ENCODE results near the gene CDRT15L2. TPM values are rescaled to one million over a fixed set of nuclear protein-coding genes. Genes with fewer than 3 reads are reported as not detected.
"Not testable (repeated sequence)": the region's sequence is repeated elsewhere in the genome, so short reads cannot be mapped to it uniquely, and the experiment has no call there.

CDRT15L2 gene
- total RNA-seq, 2 donors from 2014 or later: not detected

GRCh38 chr17:20559018-20559417 is 20.5 kb upstream of the CDRT15L2 start:
- H3K27me3 ChIP-seq (ENCODE audit: control insufficient read depth, insufficient read depth, low read length, poor library complexity, severe bottlenecking); H3K36me3 Mint-ChIP-seq (ENCODE audit: low read depth); H3K9me3 ChIP-seq (ENCODE audit: control insufficient read depth, low read length); H3K4me3 Mint-ChIP-seq; H3K27me3 Mint-ChIP-seq (ENCODE audit: insufficient read depth); H3K27ac ChIP-seq (ENCODE audit: low read depth, low read length); H3K4me3 ChIP-seq (ENCODE audit: low read length); H3K4me1 ChIP-seq (ENCODE audit: control insufficient read depth, insufficient read depth, low read length); H3K9ac ChIP-seq (ENCODE audit: extremely low read depth, low read length, poor library complexity, severe bottlenecking); H3K27ac Mint-ChIP-seq; H3K36me3 ChIP-seq (ENCODE audit: control insufficient read depth, insufficient read depth, low read length); H3K4me1 Mint-ChIP-seq: not testable (repeated sequence)
- WGBS, 2 experiments (ENCODE audit: insufficient coverage in 1 of 2, insufficient read length in 1 of 2): 80 to 93% methylated on average over 1 to 9 of the region's 9 CpGs
- peak; percentile 29 for DNase-seq
- peaks cover 16% of the 10 kb centered on the region for H3K9me3 Mint-ChIP-seq

GRCh38 chr17:20562587-20562986 is 16.9 kb upstream of the CDRT15L2 start:
- no peaks in the 10 kb centered on the region for H3K4me1 ChIP-seq (ENCODE audit: control insufficient read depth, insufficient read depth, low read length)
- Mint-ChIP-seq H3K4me1 (peaks cover 12% of the 10 kb centered on the region), H3K36me3 (ENCODE audit: low read depth) (peaks cover 4% of the 10 kb centered on the region), H3K4me3 (no peak overlapping the region), H3K27me3 (ENCODE audit: insufficient read depth) (no peaks in the 10 kb centered on the region), H3K27ac (no peak overlapping the region), H3K9me3 (peaks cover 14% of the 10 kb centered on the region)
- H3K27ac ChIP-seq (ENCODE audit: low read depth, low read length): no peak overlapping the region
- H3K36me3 ChIP-seq (ENCODE audit: control insufficient read depth, insufficient read depth, low read length): no peaks in the 10 kb centered on the region
- H3K4me3 ChIP-seq (ENCODE audit: low read length): no peak overlapping the region
- no peak for DNase-seq
- H3K27me3 ChIP-seq (ENCODE audit: control insufficient read depth, insufficient read depth, low read length, poor library complexity, severe bottlenecking): no peaks in the 10 kb centered on the region
- TF ChIP-seq, protein P1, sequence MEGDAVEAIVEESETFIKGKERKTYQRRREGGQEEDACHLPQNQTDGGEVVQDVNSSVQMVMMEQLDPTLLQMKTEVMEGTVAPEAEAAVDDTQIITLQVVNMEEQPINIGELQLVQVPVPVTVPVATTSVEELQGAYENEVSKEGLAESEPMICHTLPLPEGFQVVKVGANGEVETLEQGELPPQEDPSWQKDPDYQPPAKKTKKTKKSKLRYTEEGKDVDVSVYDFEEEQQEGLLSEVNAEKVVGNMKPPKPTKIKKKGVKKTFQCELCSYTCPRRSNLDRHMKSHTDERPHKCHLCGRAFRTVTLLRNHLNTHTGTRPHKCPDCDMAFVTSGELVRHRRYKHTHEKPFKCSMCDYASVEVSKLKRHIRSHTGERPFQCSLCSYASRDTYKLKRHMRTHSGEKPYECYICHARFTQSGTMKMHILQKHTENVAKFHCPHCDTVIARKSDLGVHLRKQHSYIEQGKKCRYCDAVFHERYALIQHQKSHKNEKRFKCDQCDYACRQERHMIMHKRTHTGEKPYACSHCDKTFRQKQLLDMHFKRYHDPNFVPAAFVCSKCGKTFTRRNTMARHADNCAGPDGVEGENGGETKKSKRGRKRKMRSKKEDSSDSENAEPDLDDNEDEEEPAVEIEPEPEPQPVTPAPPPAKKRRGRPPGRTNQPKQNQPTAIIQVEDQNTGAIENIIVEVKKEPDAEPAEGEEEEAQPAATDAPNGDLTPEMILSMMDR (conservative IDR thresholded peaks at IDR 0.05): no peak
- H3K9ac ChIP-seq (ENCODE audit: extremely low read depth, low read length, poor library complexity, severe bottlenecking): no peak overlapping the region
- peaks cover 6% of the 10 kb centered on the region for H3K9me3 ChIP-seq (ENCODE audit: control insufficient read depth, low read length)
- WGBS, 2 experiments (ENCODE audit: insufficient coverage in 1 of 2, insufficient read length in 1 of 2): 95 to 100% methylated on average over 1 to 3 of the region's 3 CpGs

- not testable (repeated sequence) for H3K4me3 Mint-ChIP-seq; H3K27ac ChIP-seq (ENCODE audit: low read depth, low read length); H3K27ac Mint-ChIP-seq; H3K4me1 ChIP-seq (ENCODE audit: control insufficient read depth, insufficient read depth, low read length); H3K27me3 Mint-ChIP-seq (ENCODE audit: insufficient read depth); H3K9me3 ChIP-seq (ENCODE audit: control insufficient read depth, low read length); H3K36me3 Mint-ChIP-seq (ENCODE audit: low read depth); H3K27me3 ChIP-seq (ENCODE audit: control insufficient read depth, insufficient read depth, low read length, poor library complexity, severe bottlenecking); H3K4me3 ChIP-seq (ENCODE audit: low read length); H3K36me3 ChIP-seq (ENCODE audit: control insufficient read depth, insufficient read depth, low read length); H3K9ac ChIP-seq (ENCODE audit: extremely low read depth, low read length, poor library complexity, severe bottlenecking); DNase-seq
- Mint-ChIP-seq H3K9me3 (peaks cover 13% of the 10 kb centered on the region), H3K4me1 (peaks cover 10% of the 10 kb centered on the region)
- WGBS, 2 experiments (ENCODE audit: insufficient coverage in 1 of 2, insufficient read length in 1 of 2): 80 to 98% methylated on average over 2 to 5 of the region's 5 CpGs
Observed at GRCh38 chr17:20565245-20565644, 14.3 kb upstream of the CDRT15L2 start.

DNA sequence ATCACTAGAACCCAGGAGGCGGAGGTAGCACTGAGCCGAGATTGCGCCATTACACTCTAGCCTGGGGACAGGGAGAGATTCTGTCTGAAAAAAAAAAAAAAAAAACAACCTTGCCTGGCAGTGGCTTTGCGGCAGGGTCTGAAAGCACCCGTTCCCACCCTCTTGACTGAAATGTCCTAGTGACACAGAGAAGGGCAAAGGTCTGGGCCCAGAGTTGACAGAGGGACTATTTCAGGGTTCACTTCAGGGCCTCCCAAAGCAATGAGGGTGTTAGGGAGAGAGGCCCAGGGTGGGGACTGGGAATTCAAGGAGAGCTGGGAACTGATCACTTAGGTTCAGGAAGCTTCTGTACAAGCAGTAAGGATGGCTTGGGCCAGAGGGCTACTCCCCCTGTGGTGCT is 13.8 kb upstream of the CDRT15L2 start:
- Histone ChIP-seq H3K27me3 (ENCODE audit: control insufficient read depth, insufficient read depth, low read length, poor library complexity, severe bottlenecking) (no peaks in the 10 kb centered on the region), H3K9ac (ENCODE audit: extremely low read depth, low read length, poor library complexity, severe bottlenecking) (no peak overlapping the region), H3K9me3 (ENCODE audit: control insufficient read depth, low read length) (peaks cover 6% of the 10 kb centered on the region), H3K36me3 (ENCODE audit: control insufficient read depth, insufficient read depth, low read length) (no peaks in the 10 kb centered on the region), H3K27ac (ENCODE audit: low read depth, low read length) (no peak overlapping the region), H3K4me1 (ENCODE audit: control insufficient read depth, insufficient read depth, low read length) (no peaks in the 10 kb centered on the region), H3K4me3 (ENCODE audit: low read length) (no peak overlapping the region)
- peaks cover 13% of the 10 kb centered on the region for H3K9me3 Mint-ChIP-seq
- no peak overlapping the region for H3K27ac Mint-ChIP-seq
- H3K4me1 Mint-ChIP-seq: peaks cover 10% of the 10 kb centered on the region
- no peak overlapping the region for H3K4me3 Mint-ChIP-seq
- TF ChIP-seq, protein P1 (conservative IDR thresholded peaks at IDR 0.05): no peak
- 96 to 98% methylated on average over 5 of the region's 5 CpGs for WGBS, 2 experiments (ENCODE audit: insufficient coverage in 1 of 2, insufficient read length in 1 of 2)
- H3K27me3 Mint-ChIP-seq (ENCODE audit: insufficient read depth): no peaks in the 10 kb centered on the region
- DNase-seq: no peak
- peaks cover 4% of the 10 kb centered on the region for H3K36me3 Mint-ChIP-seq (ENCODE audit: low read depth)

DNA sequence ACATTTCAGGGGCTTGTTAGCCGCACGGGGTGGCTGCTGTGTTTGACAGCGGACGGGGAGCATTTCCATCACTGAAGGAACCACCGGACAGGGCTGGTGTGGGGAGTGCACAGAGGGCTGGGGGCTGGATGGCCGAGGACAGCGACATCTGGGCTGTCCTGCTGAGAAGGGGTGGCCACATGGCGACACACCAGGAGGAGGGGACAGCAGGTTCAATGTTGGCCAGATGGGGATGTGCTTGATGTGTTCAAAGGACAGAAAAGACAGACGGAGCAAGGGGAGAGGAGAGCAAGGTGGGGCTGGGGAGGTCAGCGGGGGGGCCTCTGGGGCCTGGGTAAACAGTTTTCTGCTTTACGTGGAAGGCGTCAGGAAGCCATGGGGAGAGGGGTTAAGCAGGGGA is 12.8 kb upstream of the CDRT15L2 start:
- not testable (repeated sequence) for H3K9ac ChIP-seq (ENCODE audit: extremely low read depth, low read length, poor library complexity, severe bottlenecking); H3K27ac Mint-ChIP-seq; H3K27me3 ChIP-seq (ENCODE audit: control insufficient read depth, insufficient read depth, low read length, poor library complexity, severe bottlenecking); DNase-seq; H3K4me1 ChIP-seq (ENCODE audit: control insufficient read depth, insufficient read depth, low read length); H3K27ac ChIP-seq (ENCODE audit: low read depth, low read length); H3K4me3 ChIP-seq (ENCODE audit: low read length); H3K9me3 ChIP-seq (ENCODE audit: control insufficient read depth, low read length); H3K36me3 Mint-ChIP-seq (ENCODE audit: low read depth); H3K36me3 ChIP-seq (ENCODE audit: control insufficient read depth, insufficient read depth, low read length); H3K27me3 Mint-ChIP-seq (ENCODE audit: insufficient read depth); H3K4me3 Mint-ChIP-seq
- H3K4me1 Mint-ChIP-seq: peaks cover 10% of the 10 kb centered on the region
- peaks cover 13% of the 10 kb centered on the region for H3K9me3 Mint-ChIP-seq
- WGBS, 2 experiments (ENCODE audit: insufficient coverage in 1 of 2, insufficient read length in 1 of 2): 83% methylated on average over 10 of the region's 12 CpGs; no CpG with 5 or more reads in 1 of the 2 experiments

GRCh38 chr17:20567421-20567820 is 12.1 kb upstream of the CDRT15L2 start:
- peaks cover 10% of the 10 kb centered on the region for H3K4me1 Mint-ChIP-seq
- peak; percentile 62 for DNase-seq
- H3K27me3 ChIP-seq (ENCODE audit: control insufficient read depth, insufficient read depth, low read length, poor library complexity, severe bottlenecking); H3K4me3 Mint-ChIP-seq; H3K9ac ChIP-seq (ENCODE audit: extremely low read depth, low read length, poor library complexity, severe bottlenecking); H3K27me3 Mint-ChIP-seq (ENCODE audit: insufficient read depth); H3K36me3 Mint-ChIP-seq (ENCODE audit: low read depth); H3K4me3 ChIP-seq (ENCODE audit: low read length); H3K27ac ChIP-seq (ENCODE audit: low read depth, low read length); H3K9me3 ChIP-seq (ENCODE audit: control insufficient read depth, low read length); H3K27ac Mint-ChIP-seq; H3K36me3 ChIP-seq (ENCODE audit: control insufficient read depth, insufficient read depth, low read length); H3K4me1 ChIP-seq (ENCODE audit: control insufficient read depth, insufficient read depth, low read length): not testable (repeated sequence)
- 71 to 87% methylated on average over 1 to 6 of the region's 6 CpGs for WGBS, 2 experiments (ENCODE audit: insufficient coverage in 1 of 2, insufficient read length in 1 of 2)
- H3K9me3 Mint-ChIP-seq: peaks cover 13% of the 10 kb centered on the region
